HG03442 (cell line): ENCODE data around the gene ATP6V0A1.
A peak's percentile ranks its signal among the peaks of the same experiment; 100 is the strongest.
"Not testable (repeated sequence)": the region's sequence is repeated elsewhere in the genome, so short reads cannot be mapped to it uniquely, and the experiment has no call there.

Source experiments
- ATAC-seq: cut with Tn5 transposase; IDR thresholded peaks from one replicate; pipeline ENCODE4 v1.9.1; 2021; ENCODE audit warnings: mild to moderate bottlenecking, moderate library complexity; ENCODE audit not compliant: unreplicated experiment

The ATP6V0A1 gene

GRCh38 chr17:42537156-42537805 lies 78.6 kb downstream of the ATP6V0A1 start:
- ATAC-seq, result no peak

DNA sequence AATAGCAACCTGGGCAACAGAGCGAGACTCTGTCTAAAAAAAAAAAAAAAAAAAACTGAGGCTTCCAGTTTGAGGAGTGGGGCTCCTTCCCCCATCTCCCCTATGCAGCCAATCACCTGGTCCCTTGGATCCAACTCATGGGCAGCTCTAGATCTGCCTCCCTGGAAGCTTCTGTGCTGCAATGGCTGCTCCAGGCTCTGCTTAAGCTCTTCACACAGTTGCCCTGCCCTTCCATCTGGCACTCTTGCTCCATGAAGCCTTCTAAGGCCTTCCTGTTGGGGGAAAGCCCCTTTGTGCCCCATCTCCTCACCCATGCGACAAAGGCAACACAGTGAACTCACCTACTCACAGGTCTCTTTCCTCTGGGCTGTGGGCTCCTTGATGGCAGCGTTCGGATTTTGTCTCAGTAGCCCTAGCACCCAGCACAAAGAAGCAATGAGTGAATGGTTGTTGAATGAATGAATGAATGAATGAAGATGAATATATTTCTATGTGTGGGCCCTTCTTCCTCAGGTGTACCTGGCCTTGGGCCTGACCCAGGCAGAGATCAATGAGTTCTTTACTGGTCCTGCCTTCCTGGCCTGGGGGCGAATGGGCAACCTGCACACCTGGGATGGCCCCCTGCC lies 79.3 kb downstream of the ATP6V0A1 start:
- ATAC-seq, result no peak

DNA sequence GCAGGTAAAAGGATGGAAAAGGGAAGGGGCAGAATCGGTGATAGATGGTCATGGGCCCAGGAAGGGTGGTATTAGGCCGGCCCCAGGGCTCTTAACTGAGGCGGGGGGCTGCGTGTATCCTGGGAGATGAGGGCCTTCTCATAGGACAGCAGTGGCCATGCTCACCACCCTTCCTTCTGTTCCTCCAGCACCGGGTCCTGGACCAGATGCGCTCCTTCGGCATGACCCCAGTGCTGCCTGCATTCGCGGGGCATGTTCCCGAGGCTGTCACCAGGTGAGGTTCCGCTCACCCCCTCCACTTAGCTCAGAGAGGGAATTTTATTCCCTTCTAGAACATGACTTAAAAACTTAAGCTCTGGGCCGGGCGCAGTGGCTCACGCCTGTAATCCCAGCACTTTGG lies 79.8 kb downstream of the ATP6V0A1 start:
- ATAC-seq, result no peak

DNA sequence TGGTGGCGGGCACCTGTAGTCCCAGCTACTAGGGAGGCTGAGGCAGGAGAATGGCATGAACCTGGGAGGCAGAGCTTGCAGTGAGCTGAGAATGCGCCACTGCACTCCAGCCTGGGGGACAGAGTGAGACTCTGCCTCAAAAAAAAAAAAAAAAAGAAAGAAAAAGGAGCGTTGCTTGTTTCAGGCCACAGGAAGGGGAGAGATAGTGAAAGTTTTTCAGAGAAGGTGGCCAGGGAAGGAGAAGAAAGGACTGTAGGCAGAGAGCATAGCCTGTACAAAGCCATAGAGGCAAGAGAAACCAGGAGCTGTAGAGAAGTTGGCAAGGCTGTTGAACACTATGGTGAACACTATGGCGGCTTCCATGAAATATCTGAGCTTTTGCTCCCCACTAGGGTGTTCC lies 81.9 kb downstream of the ATP6V0A1 start:
- not testable (repeated sequence) for ATAC-seq

GRCh38 chr17:42541041-42541833 lies 82.6 kb downstream of the ATP6V0A1 start:
- no peak for ATAC-seq

DNA sequence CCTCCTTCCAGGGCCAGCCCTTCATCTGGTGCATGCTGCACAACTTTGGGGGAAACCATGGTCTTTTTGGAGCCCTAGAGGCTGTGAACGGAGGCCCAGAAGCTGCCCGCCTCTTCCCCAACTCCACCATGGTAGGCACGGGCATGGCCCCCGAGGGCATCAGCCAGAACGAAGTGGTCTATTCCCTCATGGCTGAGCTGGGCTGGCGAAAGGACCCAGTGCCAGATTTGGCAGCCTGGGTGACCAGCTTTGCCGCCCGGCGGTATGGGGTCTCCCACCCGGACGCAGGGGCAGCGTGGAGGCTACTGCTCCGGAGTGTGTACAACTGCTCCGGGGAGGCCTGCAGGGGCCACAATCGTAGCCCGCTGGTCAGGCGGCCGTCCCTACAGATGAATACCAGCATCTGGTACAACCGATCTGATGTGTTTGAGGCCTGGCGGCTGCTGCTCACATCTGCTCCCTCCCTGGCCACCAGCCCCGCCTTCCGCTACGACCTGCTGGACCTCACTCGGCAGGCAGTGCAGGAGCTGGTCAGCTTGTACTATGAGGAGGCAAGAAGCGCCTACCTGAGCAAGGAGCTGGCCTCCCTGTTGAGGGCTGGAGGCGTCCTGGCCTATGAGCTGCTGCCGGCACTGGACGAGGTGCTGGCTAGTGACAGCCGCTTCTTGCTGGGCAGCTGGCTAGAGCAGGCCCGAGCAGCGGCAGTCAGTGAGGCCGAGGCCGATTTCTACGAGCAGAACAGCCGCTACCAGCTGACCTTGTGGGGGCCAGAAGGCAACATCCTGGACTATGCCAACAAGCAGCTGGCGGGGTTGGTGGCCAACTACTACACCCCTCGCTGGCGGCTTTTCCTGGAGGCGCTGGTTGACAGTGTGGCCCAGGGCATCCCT lies 84.8 kb downstream of the ATP6V0A1 start:
- ATAC-seq, result no peak

DNA sequence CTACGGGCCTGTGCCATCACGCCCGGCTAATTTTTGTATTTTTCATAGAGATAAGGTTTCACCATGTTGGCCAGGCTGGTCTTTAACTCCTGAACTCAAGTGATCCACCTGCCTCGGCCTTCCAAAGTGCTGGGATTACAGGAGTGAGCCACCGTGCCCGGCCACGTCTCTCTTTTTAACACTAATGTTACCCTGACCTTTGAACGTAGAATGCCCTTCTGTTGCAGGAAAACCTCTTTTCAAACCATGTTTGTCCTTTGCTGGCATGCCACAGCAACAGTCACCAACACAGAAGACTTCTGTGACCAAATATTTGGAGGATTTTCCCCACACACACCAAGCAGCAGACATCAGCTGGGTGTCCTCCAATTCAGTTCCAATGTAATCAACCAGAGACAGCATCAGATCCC lies 86.2 kb downstream of the ATP6V0A1 start:
- ATAC-seq, result no peak

- ATAC-seq, result not testable (repeated sequence)
These were observed 87.3 kb downstream of the ATP6V0A1 start for GRCh38 chr17:42545755-42546505.

- no peak for ATAC-seq
These were observed 88.4 kb downstream of the ATP6V0A1 start for GRCh38 chr17:42547001-42547461.

DNA sequence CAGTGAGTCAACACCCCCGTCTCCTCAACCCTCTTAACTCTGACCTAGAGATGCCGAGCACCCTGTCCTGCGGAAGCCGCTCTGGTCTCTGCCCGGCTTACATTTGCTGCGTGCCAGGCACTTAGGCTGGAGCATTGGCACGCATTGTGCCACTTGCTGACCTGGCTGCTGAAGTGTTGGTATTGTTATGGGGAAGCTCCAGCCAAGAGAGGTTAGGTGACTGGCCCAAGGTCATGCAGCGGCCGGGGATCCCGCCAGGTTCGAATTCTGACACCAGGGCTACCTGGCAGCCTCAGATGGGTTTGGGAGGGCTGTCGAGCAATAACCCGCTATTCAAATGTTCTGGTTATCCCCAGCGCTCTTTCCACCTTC lies 89.0 kb downstream of the ATP6V0A1 start:
- ATAC-seq, result no peak

DNA sequence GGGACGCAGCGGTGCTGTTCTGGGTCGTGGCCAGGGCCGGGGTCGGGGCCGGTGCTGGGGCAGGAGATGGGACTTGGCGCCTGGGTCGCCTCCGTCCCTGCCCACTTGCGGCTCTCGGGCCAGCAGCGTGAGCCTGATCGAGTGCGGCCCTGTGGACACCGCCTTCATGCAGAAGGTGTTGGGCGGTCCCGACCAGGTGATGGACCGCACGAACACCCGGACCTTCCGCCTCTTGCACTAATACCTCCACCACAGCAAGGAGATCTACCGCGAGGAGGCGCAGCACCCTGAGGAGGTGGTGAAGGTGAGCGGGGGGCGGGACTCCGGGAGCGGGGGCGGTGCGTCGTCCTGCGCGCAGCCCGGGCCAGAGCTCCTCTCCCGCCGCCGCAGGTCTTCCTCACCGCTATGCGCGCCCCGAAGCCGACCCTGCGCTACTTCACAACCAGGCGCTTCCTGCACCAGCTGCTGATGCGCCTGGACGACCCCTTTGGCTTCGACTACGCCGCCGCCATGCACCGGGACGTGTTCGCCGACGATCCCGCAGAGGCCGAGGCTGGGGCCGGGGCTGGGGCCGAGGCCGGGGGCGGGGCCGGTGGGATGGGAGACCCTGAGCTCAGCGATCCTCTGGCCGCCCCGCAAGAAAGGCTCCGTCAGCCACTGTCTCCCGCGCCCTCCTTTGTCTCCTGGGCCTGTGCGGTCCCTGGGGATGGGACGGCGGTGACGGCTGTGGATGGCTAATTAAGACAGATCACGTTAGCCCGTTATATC lies 89.6 kb downstream of the ATP6V0A1 start:
- ATAC-seq, result peak; percentile 63

DNA sequence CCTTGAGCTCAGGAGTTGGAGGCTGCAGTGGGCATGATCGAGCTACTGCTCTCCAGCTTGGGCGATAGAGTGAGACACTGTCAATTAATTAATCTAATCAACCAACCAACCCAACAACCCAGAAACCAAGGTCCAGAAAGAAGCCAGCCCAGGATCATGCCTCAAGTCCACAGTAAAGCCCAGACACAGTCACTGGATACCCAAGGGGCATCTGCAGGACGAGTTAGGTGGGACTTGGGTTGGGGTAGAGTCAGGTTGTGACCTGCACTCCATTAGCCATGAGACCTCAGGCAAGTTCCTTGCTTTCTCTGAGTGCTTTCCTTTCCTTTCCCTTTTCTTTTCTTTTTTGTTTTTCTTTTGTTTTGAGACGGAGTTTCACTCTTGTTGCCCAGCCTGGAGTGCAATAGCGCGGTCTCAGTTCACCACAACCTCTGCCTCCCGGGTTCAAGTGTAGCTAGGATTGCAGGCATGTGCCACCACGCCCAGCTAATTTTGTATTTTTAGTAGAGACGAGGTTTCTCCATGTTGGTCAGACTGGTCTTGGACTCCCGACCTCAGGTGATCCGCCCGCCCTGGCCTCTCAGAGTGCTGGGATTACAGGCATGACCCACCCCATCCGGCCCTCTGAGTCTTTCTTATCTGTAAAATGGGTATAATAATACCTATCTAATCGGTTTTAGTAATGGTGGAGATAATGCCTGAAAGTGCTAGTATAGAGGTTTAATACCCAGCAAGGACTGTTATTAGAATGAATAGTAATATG lies 90.5 kb downstream of the ATP6V0A1 start:
- no peak for ATAC-seq

GRCh38 chr17:42552736-42553135 lies 94.1 kb downstream of the ATP6V0A1 start, which contains the start of gene HSD17B1:
Gene HSD17B1 (plus strand): TSS chr17:42552923. CDS start chr17:42552934, 11 bp downstream.
- ATAC-seq, result not testable (repeated sequence)

DNA sequence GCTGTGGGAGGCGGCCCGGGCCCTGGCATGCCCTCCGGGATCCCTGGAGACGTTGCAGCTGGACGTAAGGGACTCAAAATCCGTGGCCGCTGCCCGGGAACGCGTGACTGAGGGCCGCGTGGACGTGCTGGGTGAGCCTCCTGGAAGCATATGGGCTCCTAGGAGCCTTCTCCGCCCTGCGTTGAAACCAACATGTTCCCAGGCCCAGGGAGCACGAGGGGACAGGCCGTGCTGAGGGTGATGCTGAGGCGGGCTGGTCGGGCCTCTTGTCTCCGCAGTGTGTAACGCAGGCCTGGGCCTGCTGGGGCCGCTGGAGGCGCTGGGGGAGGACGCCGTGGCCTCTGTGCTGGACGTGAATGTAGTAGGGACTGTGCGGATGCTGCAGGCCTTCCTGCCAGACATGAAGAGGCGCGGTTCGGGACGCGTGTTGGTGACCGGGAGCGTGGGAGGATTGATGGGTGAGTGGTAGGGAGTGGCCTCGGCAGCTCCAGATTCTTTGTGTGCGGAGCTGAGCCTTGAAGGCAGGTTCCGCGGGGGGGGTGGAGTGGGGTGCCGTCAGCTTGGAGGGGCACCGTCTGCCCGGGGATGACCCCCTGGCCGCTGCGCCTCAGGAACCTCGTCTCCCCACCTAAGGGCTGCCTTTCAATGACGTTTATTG lies 94.6 kb downstream of the ATP6V0A1 start:
- no peak for ATAC-seq

GRCh38 chr17:42553866-42554249 lies 95.2 kb downstream of the ATP6V0A1 start:
- no peak for ATAC-seq

DNA sequence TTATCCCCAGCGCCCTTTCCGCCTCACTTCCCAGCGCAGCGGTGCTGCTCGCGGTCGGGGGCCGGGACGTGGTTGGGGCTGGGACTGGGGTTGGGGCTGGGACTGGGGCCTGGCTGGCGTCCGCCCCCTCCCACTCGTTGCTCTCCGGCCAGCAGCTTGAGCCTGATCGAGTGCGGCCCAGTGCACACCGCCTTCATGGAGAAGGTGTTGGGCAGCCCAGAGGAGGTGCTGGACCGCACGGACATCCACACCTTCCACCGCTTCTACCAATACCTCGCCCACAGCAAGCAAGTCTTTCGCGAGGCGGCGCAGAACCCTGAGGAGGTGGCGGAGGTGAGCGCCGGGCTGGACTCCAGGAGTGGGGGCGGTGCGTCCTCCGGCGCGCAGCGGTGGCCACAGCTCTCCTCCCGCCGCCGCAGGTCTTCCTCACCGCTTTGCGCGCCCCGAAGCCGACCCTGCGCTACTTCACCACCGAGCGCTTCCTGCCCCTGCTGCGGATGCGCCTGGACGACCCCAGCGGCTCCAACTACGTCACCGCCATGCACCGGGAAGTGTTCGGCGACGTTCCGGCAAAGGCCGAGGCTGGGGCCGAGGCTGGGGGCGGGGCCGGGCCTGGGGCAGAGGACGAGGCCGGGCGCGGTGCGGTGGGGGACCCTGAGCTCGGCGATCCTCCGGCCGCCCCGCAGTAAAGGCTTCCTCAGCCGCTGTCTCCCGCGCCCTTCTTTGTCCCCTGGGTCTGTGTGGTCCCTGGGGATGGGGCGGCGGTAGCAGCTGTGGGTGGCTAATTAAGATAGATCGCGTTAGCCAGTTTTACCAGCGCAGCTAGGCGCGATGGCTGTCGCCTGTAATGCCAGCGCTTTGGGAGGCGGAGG lies 95.8 kb downstream of the ATP6V0A1 start:
- peak; percentile 69 for ATAC-seq

GRCh38 chr17:42555122-42555622 lies 96.5 kb downstream of the ATP6V0A1 start:
- ATAC-seq, result no peak
